Uterus (tissue), 4 donors: ENCODE results near the gene PGF. TPM values are rescaled to one million over a fixed set of nuclear protein-coding genes. Genes with fewer than 3 reads are reported as not detected.
A peak's percentile ranks its signal among the peaks of the same experiment; 100 is the strongest.
"Not testable (repeated sequence)": the region's sequence is repeated elsewhere in the genome, so short reads cannot be mapped to it uniquely, and the experiment has no call there.

Source experiments
- DNase-seq, 2 donors: peaks; one replicate each; pipeline ENCODE4 v3.0.0-alpha.2; 2019 to 2020
- H3K27ac ChIP-seq, 2 donors: fragments of 200-600 bp; sonication (generic); 1 replicate in 1 of 2; 2 replicates in 1 of 2; pipeline ENCODE4 v1.5.1; 2016 to 2018
- H3K27me3 ChIP-seq, 2 donors: fragments of 200-600 bp; sonication (generic); one replicate each; pipeline ENCODE4 v1.5.1; 2018 to 2019; ENCODE audit warnings: control low read depth in 1 of 2
- H3K36me3 ChIP-seq, 2 donors: fragments of 200-600 bp; sonication (generic); one replicate each; pipeline ENCODE4 v1.5.1; 2019; ENCODE audit warnings: control low read depth in 1 of 2
- H3K4me1 ChIP-seq, 2 donors: fragments of 200-600 bp; sonication (generic); one replicate each; pipeline ENCODE4 v1.5.1; 2018 to 2019; ENCODE audit warnings: control low read depth in 1 of 2
- H3K4me3 ChIP-seq, 2 donors: fragments of 200-600 bp; sonication (generic); 1 replicate in 1 of 2; 2 replicates in 1 of 2; pipeline ENCODE4 v1.5.1; 2018 to 2019; ENCODE audit warnings: mild to moderate bottlenecking in 1 of 2
- H3K9me3 ChIP-seq, 2 donors: fragments of 200-600 bp; sonication (generic); one replicate each; pipeline ENCODE4 v1.5.1; 2019; ENCODE audit warnings: control low read depth in 1 of 2
- POLR2A ChIP-seq, 2 donors: fragments of 450-650 bp; IDR thresholded peaks; one replicate each; pipeline ENCODE4 v1.6.1; 2016; ENCODE audit warnings: antibody characterized with exemption in 2 of 2, mild to moderate bottlenecking in 1 of 2, moderate library complexity in 1 of 2
- intact Hi-C: fragments of 100-400 bp; cut with DNase I; formaldehyde crosslinking; loops from one replicate; pipeline ENCODE4 v1.15.1; 2023; ENCODE audit warnings: low total_unique reads
- total RNA-seq, 4 donors: library from RNA; depleted of rRNA in 3 of 4; stranded (reverse); fragments of >200 nt in 3 of 4; gene quantifications; one replicate each; pipeline versions ENCODE4 v1.1.0 to v1.2.4, GENCODE V29; 2014 to 2023
- TF ChIP-seq, protein P1 (sequence below), 4 experiments: fragments of 200-600 bp in 2 of 4; fragments of 450-650 bp in 2 of 4; sonication (generic) in 2 of 4; IDR thresholded peaks; one replicate each; pipeline ENCODE4 v1.5.1; 2016 to 2019; ENCODE audit warnings: antibody characterized with exemption in 4 of 4, mild to moderate bottlenecking in 2 of 4, moderate library complexity in 1 of 4
- donor health status: DM: yes; HTN: yes; CAD: no.

PGF gene
- total RNA-seq, 4 donors from 2014 or later, result 2.7 to 32.4 (median 15.4) TPM

DNA sequence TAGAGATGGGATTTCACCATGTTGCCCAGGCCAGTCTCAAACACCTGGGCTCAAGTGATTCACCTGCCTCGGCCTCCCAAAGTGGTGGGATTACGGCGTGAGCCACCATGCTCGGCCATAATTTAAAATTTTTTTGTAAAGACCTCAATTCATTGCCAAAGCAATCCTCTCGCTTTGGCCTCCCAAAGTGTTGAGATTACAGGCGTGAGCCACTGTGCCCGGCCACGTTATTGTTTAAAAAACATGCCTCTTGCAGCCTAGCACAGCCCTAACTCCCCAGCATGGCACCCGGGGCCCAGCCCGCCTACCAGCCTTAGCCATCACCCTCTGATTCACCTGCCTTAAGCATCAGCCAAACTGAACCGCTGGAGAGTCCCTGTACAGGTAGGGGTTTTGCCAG lies 19.2 kb downstream of the PGF start:
- DNase-seq, result no peak
- Histone ChIP-seq H3K36me3 (no peaks in the 10 kb centered on the region), H3K4me3 (no peak overlapping the region), H3K9me3 (no peaks in the 10 kb centered on the region), H3K27me3 (no peaks in the 10 kb centered on the region), H3K27ac (no peak overlapping the region), H3K4me1 (peaks cover 0 to 15% of the 10 kb centered on the region in 2 donors)
- TF ChIP-seq POLR2A (IDR thresholded peaks at IDR 0.05), result no peak
- TF ChIP-seq, protein P1, sequence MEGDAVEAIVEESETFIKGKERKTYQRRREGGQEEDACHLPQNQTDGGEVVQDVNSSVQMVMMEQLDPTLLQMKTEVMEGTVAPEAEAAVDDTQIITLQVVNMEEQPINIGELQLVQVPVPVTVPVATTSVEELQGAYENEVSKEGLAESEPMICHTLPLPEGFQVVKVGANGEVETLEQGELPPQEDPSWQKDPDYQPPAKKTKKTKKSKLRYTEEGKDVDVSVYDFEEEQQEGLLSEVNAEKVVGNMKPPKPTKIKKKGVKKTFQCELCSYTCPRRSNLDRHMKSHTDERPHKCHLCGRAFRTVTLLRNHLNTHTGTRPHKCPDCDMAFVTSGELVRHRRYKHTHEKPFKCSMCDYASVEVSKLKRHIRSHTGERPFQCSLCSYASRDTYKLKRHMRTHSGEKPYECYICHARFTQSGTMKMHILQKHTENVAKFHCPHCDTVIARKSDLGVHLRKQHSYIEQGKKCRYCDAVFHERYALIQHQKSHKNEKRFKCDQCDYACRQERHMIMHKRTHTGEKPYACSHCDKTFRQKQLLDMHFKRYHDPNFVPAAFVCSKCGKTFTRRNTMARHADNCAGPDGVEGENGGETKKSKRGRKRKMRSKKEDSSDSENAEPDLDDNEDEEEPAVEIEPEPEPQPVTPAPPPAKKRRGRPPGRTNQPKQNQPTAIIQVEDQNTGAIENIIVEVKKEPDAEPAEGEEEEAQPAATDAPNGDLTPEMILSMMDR (IDR thresholded peaks at IDR 0.05), result no peak
- intact Hi-C loops, result no loop called here

DNA sequence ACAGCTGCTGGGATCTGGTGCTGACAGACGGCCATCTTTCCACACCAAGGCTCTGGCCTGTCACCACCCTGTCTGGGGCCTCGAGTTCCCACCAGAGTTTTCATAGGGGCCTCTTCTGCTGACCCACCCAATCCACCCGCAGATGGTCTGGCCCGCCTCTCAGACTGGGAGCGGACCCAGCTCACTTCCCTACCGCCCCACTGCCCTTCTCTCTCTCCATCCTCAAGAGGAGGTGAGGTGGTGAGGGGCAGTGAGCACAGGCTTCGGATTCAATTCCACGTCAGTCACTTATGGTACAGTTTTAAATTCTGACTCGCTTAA lies 20.1 kb downstream of the PGF start:
- Histone ChIP-seq H3K4me1 (peaks cover 0 to 8% of the 10 kb centered on the region in 2 donors), H3K36me3 (no peaks in the 10 kb centered on the region), H3K27ac (no peak overlapping the region), H3K27me3 (no peaks in the 10 kb centered on the region), H3K4me3 (no peak overlapping the region), H3K9me3 (no peaks in the 10 kb centered on the region)
- TF ChIP-seq POLR2A (IDR thresholded peaks at IDR 0.05), result no peak
- TF ChIP-seq, protein P1 (IDR thresholded peaks at IDR 0.05), result no peak
- intact Hi-C loops, result no loop called here
- DNase-seq, result no peak

DNA sequence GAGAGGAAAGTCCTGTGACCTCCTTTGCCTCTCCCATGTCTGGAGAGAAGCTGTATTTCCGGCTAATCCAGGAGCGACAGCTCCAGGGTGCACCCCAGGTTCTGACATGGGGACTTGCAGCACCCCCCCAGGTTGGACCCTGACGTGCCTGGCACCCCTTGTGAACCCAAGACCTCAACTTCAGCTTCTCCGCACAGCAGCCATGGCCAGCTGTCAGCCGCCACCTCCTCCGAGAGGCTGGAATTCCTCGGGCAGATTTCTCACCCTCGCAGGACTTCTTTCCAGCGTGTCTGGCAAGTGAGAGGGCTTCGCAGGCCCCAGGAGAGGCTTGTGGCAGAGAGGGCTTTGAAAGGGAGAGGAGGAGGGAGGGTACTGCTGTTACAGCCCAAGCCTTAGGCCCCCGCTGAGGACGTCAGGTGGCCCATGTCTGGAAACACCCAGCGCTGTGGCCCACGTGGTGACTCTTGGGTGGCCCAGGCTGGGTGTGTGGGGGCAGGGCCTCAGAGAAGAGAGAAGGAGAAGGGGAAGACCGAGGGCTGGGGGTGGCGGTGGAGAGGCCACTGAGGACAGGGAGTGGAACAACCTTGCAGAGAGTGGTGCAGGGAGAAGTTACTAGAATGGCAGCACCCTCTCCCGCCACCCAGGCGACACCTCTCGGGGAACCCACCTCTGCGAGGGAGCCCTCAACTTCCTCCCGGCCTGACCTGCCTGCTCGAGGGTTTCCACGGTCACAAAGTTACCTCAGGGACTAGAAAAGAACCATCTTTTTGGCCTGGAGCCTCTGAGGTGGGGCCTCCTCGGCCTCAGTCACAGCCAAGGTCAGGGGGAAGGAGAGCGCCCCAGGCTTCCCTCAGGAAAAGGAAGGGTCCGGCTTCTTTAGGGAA lies 20.7 kb downstream of the PGF start:
- intact Hi-C loops, result no loop called here
- H3K4me1 ChIP-seq, result peaks cover 0 to 2% of the 10 kb centered on the region in 2 donors
- no peak for DNase-seq
- H3K4me3 ChIP-seq, result no peak overlapping the region
- H3K27me3 ChIP-seq, result no peaks in the 10 kb centered on the region
- no peaks in the 10 kb centered on the region for H3K36me3 ChIP-seq
- H3K27ac ChIP-seq, result peak overlapping the region in 1 of 2 donors; percentile 20
- no peak for TF ChIP-seq POLR2A (IDR thresholded peaks at IDR 0.05)
- TF ChIP-seq, protein P1 (IDR thresholded peaks at IDR 0.05), result no peak
- no peaks in the 10 kb centered on the region for H3K9me3 ChIP-seq

DNA sequence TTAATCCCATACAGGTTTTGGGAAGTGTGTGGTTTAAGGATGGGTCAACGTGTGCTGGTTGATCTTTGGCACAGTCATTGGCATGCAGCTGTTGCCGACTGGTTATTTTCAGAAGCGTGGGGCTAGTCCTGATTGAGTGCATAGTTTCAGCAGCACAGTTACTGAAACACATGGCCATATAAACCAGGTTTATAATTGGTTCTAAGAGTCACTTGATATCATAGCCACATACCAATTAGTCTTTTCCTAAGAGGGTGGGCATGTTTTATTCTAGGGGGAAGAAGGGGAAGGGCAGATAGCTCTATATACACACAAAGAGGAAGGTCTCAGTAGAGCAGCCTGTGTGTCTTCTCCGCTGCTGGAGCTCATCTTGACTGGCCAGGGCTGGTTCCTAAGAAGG lies 21.4 kb downstream of the PGF start:
- intact Hi-C loops, result no loop called here
- Histone ChIP-seq H3K27ac (no peak overlapping the region), H3K27me3 (no peaks in the 10 kb centered on the region), H3K36me3 (no peaks in the 10 kb centered on the region), H3K9me3 (no peaks in the 10 kb centered on the region), H3K4me1 (no peaks in the 10 kb centered on the region), H3K4me3 (no peak overlapping the region)
- DNase-seq, result no peak
- TF ChIP-seq POLR2A (IDR thresholded peaks at IDR 0.05), result no peak
- TF ChIP-seq, protein P1 (IDR thresholded peaks at IDR 0.05), result no peak

DNA sequence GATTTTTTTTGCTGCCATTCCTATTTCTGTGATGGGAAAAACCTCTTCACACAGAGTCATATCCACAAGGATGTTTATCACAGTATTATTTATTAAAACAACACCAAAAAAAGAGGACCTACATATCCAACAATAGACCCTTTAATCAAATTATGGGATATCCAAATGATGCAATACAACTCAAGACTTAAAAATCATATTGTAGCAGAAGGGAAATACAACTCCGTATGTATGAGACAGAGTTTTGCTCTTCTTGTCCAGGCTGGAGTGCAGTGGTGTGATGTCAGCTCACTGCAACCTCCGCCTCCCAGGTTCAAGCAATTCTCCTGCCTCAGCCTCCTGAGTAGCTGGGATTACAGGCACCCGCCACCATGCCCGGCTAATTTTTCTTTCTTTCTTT lies 22.5 kb downstream of the PGF start:
- DNase-seq, H3K4me1 ChIP-seq, H3K9me3 ChIP-seq, H3K27me3 ChIP-seq, H3K36me3 ChIP-seq, intact Hi-C loops, H3K4me3 ChIP-seq: not testable (repeated sequence)
- peak overlapping the region in 1 of 2 donors; percentile 43 for H3K27ac ChIP-seq
